CD4-positive, CD25-positive, alpha-beta regulatory T cell (primary cell): ENCODE measurements around the gene MRPS9. TPM values are rescaled to one million over a fixed set of nuclear protein-coding genes. Genes with fewer than 3 reads are reported as not detected.
A peak's percentile ranks its signal among the peaks of the same experiment; 100 is the strongest.

Source experiments
- ATAC-seq, 2 donors: fragments of 150-1000 bp; cut with Tn5 transposase; one replicate each; pipeline ENCODE4 v1.10.0; 2021; ENCODE audit warnings: low read depth in 2 of 2, moderate number of reproducible peaks in 2 of 2, moderate library complexity in 1 of 2
- DNase-seq, 3 donors: peaks; one replicate each; pipeline versions ENCODE4 v3.0.0 to v3.0.0-alpha.2; 2012 to 2022; ENCODE audit warnings: mixed read lengths in 1 of 3
- H3K27ac ChIP-seq: one replicate; pipeline ENCODE4 v1.7.0; 2013; ENCODE audit warnings: mild to moderate bottlenecking, low read length; ENCODE audit not compliant: insufficient read depth, poor library complexity, severe bottlenecking
- H3K27me3 ChIP-seq: one replicate; pipeline ENCODE4 v1.7.0; 2013; ENCODE audit warnings: low read length; ENCODE audit not compliant: control insufficient read depth, insufficient read depth
- H3K36me3 ChIP-seq: one replicate; pipeline ENCODE4 v1.7.0; 2013; ENCODE audit warnings: mild to moderate bottlenecking, low read length, moderate library complexity; ENCODE audit not compliant: control insufficient read depth, insufficient read depth
- H3K4me1 ChIP-seq: 2 replicates; pipeline ENCODE4 v1.7.0; 2013; ENCODE audit warnings: mild to moderate bottlenecking, low read length; ENCODE audit not compliant: insufficient read depth, control insufficient read depth, poor library complexity, severe bottlenecking
- H3K4me3 ChIP-seq: one replicate; pipeline ENCODE4 v1.7.0; 2013; ENCODE audit warnings: low read depth, mild to moderate bottlenecking, low read length, moderate library complexity
- H3K9me3 ChIP-seq, 2 experiments: 1 replicate in 1 of 2; 2 replicates in 1 of 2; pipeline ENCODE4 v1.7.0; 2013; ENCODE audit warnings: low read length in 2 of 2, mild to moderate bottlenecking in 1 of 2, moderate library complexity in 1 of 2; ENCODE audit not compliant: control insufficient read depth in 2 of 2
- H3K27ac Mint-ChIP-seq, 3 donors: one replicate each; pipeline ENCODE4 v1.8.0; 2020 to 2022; ENCODE audit warnings: mild to moderate bottlenecking in 3 of 3, mixed read lengths in 3 of 3, moderate library complexity in 2 of 3
- H3K27me3 Mint-ChIP-seq: one replicate; pipeline ENCODE4 v1.8.0; 2022; ENCODE audit warnings: mild to moderate bottlenecking, mixed read lengths
- H3K36me3 Mint-ChIP-seq: one replicate; pipeline ENCODE4 v1.8.0; 2020; ENCODE audit warnings: mixed read lengths
- H3K4me1 Mint-ChIP-seq, 4 donors: one replicate each; pipeline ENCODE4 v1.8.0; 2020 to 2022; ENCODE audit warnings: mixed read lengths in 4 of 4, mild to moderate bottlenecking in 1 of 4
- H3K4me3 Mint-ChIP-seq, 4 donors: one replicate each; pipeline ENCODE4 v1.8.0; 2020 to 2022; ENCODE audit warnings: mild to moderate bottlenecking in 4 of 4, mixed read lengths in 4 of 4, moderate library complexity in 3 of 4
- H3K9me3 Mint-ChIP-seq, 7 donors: one replicate each; pipeline ENCODE4 v1.8.0; 2020 to 2022; ENCODE audit warnings: mixed read lengths in 7 of 7, mild to moderate bottlenecking in 3 of 7, moderate library complexity in 2 of 7
- polyA plus RNA-seq, 4 donors: library from polyadenylated mRNA; unstranded; fragments of 300-500 nt; fragmentation: Illumina TruSeq; gene quantifications; one replicate each; pipeline ENCODE4 v1.2.3, GENCODE V29; 2021
- total RNA-seq: library from RNA; stranded (reverse); gene quantifications from one replicate; pipeline ENCODE4 v1.2.3, GENCODE V29; 2022

Gene MRPS9
- total and polyA plus RNA-seq, 5 donors from 2014 or later, result 13.2 to 39.6 (median 32.2) TPM

DNA sequence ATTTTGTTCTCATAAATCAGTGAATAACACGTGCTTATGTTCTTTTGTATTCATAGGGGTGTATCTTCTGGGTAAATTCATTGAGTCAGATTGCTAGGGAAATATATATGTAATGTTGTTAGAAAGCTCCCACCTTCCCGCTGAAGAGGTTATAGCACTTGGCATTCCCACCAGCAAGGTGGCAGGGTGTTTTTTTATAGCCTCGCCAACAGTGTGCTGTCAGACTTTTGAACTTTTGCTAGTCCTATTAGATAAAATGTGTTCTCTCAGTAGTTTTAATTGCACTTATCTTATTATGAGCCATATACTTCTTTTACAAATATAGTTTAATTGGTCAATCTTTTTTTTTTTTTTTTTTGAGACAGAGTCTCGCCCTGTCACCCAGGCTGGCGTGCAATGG lies 31.0 kb downstream of the MRPS9 start:
- H3K36me3 Mint-ChIP-seq, result peaks cover 27% of the 10 kb centered on the region
- H3K4me3 ChIP-seq, result no peak overlapping the region
- H3K9me3 Mint-ChIP-seq, result no peaks in the 10 kb centered on the region
- H3K4me1 Mint-ChIP-seq, result peaks cover under 1 to 26% (median 20%) of the 10 kb centered on the region in 4 donors
- no peak overlapping the region for H3K4me3 Mint-ChIP-seq
- H3K27me3 ChIP-seq, result no peaks in the 10 kb centered on the region
- DNase-seq (no peak), ATAC-seq (no peak)
- no peaks in the 10 kb centered on the region for H3K27me3 Mint-ChIP-seq
- no peak overlapping the region for H3K27ac ChIP-seq
- peaks cover 6% of the 10 kb centered on the region for H3K36me3 ChIP-seq
- no peak overlapping the region for H3K27ac Mint-ChIP-seq
- H3K9me3 ChIP-seq, result no peaks in the 10 kb centered on the region
- H3K4me1 ChIP-seq, result no peaks in the 10 kb centered on the region

DNA sequence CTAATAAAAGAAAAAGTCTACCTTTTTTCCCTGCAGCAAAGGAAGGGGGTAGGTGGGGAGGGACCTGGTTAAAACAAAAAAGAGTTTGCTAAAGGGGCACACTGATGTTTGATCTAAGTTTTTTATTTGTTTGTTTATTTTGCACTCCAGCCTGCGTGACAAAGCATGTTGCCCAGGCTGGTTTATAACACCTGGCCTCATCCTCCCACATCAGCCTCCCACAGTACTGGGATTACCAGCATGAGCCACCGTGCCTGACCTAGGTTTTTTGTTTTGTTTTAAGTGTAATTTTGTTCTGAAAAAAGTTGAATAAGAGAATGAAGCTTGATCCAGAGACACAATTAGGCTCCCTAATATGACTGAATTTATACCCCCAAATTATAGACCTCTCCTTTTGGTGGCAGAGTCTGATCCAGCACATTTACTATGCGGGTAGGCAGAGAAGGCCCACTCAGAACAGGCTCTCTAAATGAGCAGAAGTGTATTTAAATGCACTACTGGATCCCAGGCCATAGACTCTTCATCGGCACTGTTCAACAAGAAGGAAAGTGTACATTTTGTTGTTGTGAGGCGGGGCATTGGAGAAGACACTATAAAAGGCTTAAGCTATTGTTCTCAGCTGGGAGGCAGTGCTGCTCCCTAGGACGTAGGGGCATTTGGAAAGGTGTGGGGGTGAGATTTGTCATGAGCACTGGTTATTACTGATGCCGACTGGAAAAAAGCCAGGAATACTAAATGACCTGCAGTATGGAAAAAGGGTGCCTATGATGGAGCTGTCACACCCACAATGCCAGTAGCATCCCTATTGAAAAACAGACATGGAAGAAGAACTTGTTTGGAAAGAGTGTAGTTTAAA lies 32.4 kb downstream of the MRPS9 start:
- Histone ChIP-seq H3K27me3 (no peaks in the 10 kb centered on the region), H3K9me3 (no peaks in the 10 kb centered on the region), H3K36me3 (peaks cover 9% of the 10 kb centered on the region), H3K4me3 (no peak overlapping the region), H3K27ac (no peak overlapping the region), H3K4me1 (no peaks in the 10 kb centered on the region)
- DNase-seq (no peak), ATAC-seq (no peak)
- H3K36me3 Mint-ChIP-seq, result peaks cover 25% of the 10 kb centered on the region
- no peaks in the 10 kb centered on the region for H3K9me3 Mint-ChIP-seq
- H3K4me1 Mint-ChIP-seq, result peaks cover 0 to 16% (median 16%) of the 10 kb centered on the region in 4 donors
- no peak overlapping the region for H3K4me3 Mint-ChIP-seq
- no peaks in the 10 kb centered on the region for H3K27me3 Mint-ChIP-seq
- H3K27ac Mint-ChIP-seq, result no peak overlapping the region

DNA sequence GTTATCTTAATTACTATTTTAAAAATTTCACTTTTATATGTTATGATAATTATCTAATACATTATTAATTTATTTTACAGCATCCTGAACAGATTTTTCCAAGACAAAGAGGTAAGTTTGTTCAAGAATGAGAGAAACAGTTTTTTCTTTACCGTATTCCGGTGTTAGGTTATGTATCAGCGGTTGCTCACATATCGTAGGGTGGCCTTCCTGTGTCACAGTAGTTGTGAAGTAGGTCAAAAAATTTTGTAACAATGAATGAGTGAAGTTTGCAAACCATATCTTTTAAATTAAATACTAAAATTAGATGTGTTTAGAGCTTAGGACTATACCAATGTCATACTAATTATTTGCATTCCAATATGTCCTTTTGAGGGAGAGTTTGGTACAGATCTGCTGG lies 33.5 kb downstream of the MRPS9 start:
- no peak overlapping the region for H3K27ac Mint-ChIP-seq
- no peaks in the 10 kb centered on the region for H3K4me1 ChIP-seq
- ATAC-seq, result no peak

DNA sequence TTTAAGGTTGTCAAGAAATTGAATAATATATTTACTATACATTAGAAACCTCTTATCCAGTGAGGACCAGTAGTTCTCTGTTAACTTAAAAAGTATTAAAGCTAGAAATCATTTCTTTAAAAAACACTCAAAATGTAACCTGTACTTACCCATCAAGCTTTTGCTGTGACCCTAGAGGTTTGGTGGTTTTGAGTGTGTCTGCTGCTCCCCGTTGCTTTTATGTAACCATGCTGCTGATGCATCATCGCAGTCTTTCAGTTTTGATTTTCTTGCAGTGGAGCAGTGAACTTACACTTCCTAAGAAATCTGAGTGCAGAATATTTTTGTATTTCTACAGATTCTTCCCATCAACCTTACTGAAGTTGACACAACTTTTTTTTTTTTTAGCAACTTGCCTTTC lies 34.2 kb downstream of the MRPS9 start:
- no peaks in the 10 kb centered on the region for H3K27me3 ChIP-seq
- peaks cover 9% of the 10 kb centered on the region for H3K36me3 ChIP-seq
- peaks cover 35% of the 10 kb centered on the region for H3K36me3 Mint-ChIP-seq
- H3K9me3 ChIP-seq, result no peaks in the 10 kb centered on the region
- H3K4me1 Mint-ChIP-seq, result peaks cover 0 to 14% (median 8%) of the 10 kb centered on the region in 4 donors
- no peak overlapping the region for H3K27ac ChIP-seq
- H3K9me3 Mint-ChIP-seq, result no peaks in the 10 kb centered on the region
- DNase-seq (peak in 2 of 3 donors; percentile 1 to 45), ATAC-seq (no peak)
- H3K4me1 ChIP-seq, result no peaks in the 10 kb centered on the region
- no peak overlapping the region for H3K27ac Mint-ChIP-seq
- H3K4me3 ChIP-seq, result no peak overlapping the region
- H3K4me3 Mint-ChIP-seq, result no peak overlapping the region
- H3K27me3 Mint-ChIP-seq, result no peaks in the 10 kb centered on the region

More for the DNA sequence above, 33.5 kb downstream of the MRPS9 start:
- Mint-ChIP-seq H3K4me1 (peaks cover 0 to 14% (median 9%) of the 10 kb centered on the region in 4 donors), H3K4me3 (no peak overlapping the region), H3K27me3 (no peaks in the 10 kb centered on the region), H3K9me3 (no peaks in the 10 kb centered on the region), H3K36me3 (peaks cover 32% of the 10 kb centered on the region)
- H3K27me3 ChIP-seq, result no peaks in the 10 kb centered on the region
- no peak overlapping the region for H3K27ac ChIP-seq
- DNase-seq, result no peak
- no peak overlapping the region for H3K4me3 ChIP-seq
- H3K9me3 ChIP-seq, result no peaks in the 10 kb centered on the region
- peaks cover 9% of the 10 kb centered on the region for H3K36me3 ChIP-seq

DNA sequence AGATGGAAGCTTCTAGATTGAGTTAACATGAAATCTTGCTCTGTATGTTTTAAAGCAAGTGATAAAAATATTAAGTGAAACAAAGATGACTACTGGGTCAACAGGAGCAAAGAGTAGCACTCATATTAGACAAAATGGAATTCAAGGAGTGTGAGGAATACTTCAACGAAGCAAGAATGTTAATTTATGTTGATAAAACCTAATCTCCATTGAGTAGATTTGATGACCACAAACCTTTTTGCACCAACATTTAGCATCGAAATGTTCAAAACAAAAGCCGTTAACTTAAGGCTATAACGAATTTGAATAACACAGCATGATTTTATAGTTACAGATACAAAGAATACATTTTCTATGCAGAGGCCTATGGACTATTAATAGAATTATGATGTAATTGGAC lies 35.7 kb downstream of the MRPS9 start:
- H3K36me3 Mint-ChIP-seq, result peaks cover 42% of the 10 kb centered on the region
- no peak overlapping the region for H3K4me3 ChIP-seq
- peaks cover 9% of the 10 kb centered on the region for H3K36me3 ChIP-seq
- ATAC-seq (no peak), DNase-seq (no peak)
- H3K9me3 ChIP-seq, result no peaks in the 10 kb centered on the region
- no peak overlapping the region for H3K27ac ChIP-seq
- no peak overlapping the region for H3K27ac Mint-ChIP-seq
- H3K27me3 Mint-ChIP-seq, result no peaks in the 10 kb centered on the region
- H3K4me3 Mint-ChIP-seq, result no peak overlapping the region
- no peaks in the 10 kb centered on the region for H3K4me1 ChIP-seq
- H3K27me3 ChIP-seq, result no peaks in the 10 kb centered on the region
- H3K9me3 Mint-ChIP-seq, result no peaks in the 10 kb centered on the region
- H3K4me1 Mint-ChIP-seq, result peaks cover 0 to 12% (median 3%) of the 10 kb centered on the region in 4 donors

DNA sequence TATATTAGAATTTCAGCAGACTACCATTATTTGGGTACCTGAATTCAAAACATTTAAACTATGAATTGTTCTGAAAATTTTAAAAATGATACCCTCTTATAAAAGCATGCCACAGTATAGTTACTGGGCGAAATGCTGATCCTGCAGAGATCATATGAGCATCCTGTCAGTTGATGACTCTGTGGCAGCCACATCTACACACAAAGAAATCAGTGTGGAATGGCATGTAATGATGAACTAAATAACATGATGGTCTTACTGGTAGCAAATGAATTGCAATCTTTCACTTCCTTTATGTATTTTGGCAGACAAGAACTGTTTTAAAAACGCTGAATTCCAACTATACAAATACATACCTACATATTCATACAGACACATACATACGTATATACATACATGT lies 38.3 kb downstream of the MRPS9 start:
- ATAC-seq (no peak), DNase-seq (no peak)
- peaks cover 0 to 6% (median 2%) of the 10 kb centered on the region in 4 donors for H3K4me1 Mint-ChIP-seq
- H3K4me1 ChIP-seq, result no peaks in the 10 kb centered on the region
- no peak overlapping the region for H3K27ac Mint-ChIP-seq
- no peak overlapping the region for H3K27ac ChIP-seq
- H3K4me3 Mint-ChIP-seq, result no peak overlapping the region
- no peak overlapping the region for H3K4me3 ChIP-seq
- peaks cover 42% of the 10 kb centered on the region for H3K36me3 Mint-ChIP-seq
- H3K27me3 ChIP-seq, result no peaks in the 10 kb centered on the region
- H3K36me3 ChIP-seq, result peaks cover 8% of the 10 kb centered on the region
- H3K9me3 ChIP-seq, result no peaks in the 10 kb centered on the region
- no peaks in the 10 kb centered on the region for H3K27me3 Mint-ChIP-seq
- no peaks in the 10 kb centered on the region for H3K9me3 Mint-ChIP-seq

DNA sequence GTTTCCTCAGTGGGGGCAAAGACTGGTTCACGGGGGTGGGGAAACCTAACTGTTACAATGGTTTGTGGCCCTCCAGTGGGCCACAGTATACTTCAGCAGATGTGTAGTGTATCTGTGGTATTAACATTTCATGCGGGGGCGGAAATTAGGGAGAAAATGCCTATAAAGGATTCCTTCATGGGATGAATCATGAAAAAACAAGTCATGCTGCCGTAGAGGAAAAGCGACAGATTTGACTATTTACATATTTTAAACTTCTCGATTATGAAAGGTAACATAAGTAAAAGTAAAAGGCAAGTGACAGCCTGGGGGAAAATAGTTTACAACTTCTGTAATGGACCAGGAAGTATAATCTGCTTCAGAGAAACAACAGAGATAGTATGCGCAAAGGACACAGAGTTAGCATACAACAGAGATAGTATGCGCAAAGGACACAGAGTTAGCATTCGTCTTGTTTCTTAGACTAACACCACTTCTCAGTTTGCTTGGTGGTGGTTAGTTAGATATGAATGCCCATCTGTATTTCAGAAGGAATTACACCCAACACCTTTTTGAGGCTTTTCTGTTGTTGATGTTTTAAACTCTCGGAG lies 41.1 kb downstream of the MRPS9 start:
- H3K4me3 ChIP-seq, result no peak overlapping the region
- no peak overlapping the region for H3K4me3 Mint-ChIP-seq
- H3K27ac ChIP-seq, result no peak overlapping the region
- H3K27me3 Mint-ChIP-seq, result no peaks in the 10 kb centered on the region
- H3K36me3 ChIP-seq, result peaks cover 12% of the 10 kb centered on the region
- H3K27ac Mint-ChIP-seq, result no peak overlapping the region
- peaks cover 59% of the 10 kb centered on the region for H3K36me3 Mint-ChIP-seq
- H3K4me1 ChIP-seq, result no peaks in the 10 kb centered on the region
- DNase-seq, result no peak
- H3K9me3 ChIP-seq, result no peaks in the 10 kb centered on the region
- H3K9me3 Mint-ChIP-seq, result no peaks in the 10 kb centered on the region
- H3K4me1 Mint-ChIP-seq, result peaks cover 0 to 2% (median 0%) of the 10 kb centered on the region in 4 donors
- no peaks in the 10 kb centered on the region for H3K27me3 ChIP-seq
- no peak for ATAC-seq
